B cell (primary cell): ENCODE data around the gene ATP8A2.

Source experiments
- EZH2 ChIP-seq: IDR thresholded peaks from 2 replicates; pipeline ENCODE4 v1.6.1; 2012; ENCODE audit warnings: borderline replicate concordance, low read depth, mild to moderate bottlenecking, moderate library complexity, low read length; ENCODE audit not compliant: insufficient read depth, poor library complexity, severe bottlenecking
- TF ChIP-seq, protein P1 (sequence below): fragments of 200-600 bp; IDR thresholded peaks from one replicate; pipeline ENCODE4 v1.8.0; 2022; ENCODE audit warnings: antibody characterized with exemption, mild to moderate bottlenecking

DNA sequence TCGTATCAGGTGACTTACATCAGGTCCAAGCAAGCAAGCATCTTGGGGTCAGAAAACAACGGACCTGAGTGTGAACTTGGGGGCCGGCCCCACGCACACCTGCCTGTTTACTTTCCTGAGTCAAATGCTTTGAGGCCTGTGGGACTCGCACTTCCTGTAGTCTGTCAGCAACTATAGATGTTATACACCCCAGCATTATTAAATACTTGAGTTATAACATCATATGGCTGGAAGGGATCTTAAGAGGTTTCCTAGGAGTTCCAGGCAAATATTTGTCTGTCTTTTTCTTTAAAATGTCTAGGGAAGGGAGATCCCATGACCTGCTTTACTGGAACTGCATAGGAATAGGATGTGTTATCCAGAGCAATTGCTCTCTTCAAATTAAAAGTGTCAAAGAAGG is 399.4 kb downstream of the ATP8A2 start:
- TF ChIP-seq, protein P1, sequence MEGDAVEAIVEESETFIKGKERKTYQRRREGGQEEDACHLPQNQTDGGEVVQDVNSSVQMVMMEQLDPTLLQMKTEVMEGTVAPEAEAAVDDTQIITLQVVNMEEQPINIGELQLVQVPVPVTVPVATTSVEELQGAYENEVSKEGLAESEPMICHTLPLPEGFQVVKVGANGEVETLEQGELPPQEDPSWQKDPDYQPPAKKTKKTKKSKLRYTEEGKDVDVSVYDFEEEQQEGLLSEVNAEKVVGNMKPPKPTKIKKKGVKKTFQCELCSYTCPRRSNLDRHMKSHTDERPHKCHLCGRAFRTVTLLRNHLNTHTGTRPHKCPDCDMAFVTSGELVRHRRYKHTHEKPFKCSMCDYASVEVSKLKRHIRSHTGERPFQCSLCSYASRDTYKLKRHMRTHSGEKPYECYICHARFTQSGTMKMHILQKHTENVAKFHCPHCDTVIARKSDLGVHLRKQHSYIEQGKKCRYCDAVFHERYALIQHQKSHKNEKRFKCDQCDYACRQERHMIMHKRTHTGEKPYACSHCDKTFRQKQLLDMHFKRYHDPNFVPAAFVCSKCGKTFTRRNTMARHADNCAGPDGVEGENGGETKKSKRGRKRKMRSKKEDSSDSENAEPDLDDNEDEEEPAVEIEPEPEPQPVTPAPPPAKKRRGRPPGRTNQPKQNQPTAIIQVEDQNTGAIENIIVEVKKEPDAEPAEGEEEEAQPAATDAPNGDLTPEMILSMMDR, result no peak
- no peak for TF ChIP-seq EZH2
